DOHH2 (cell line): ENCODE data around the gene NAGS.

ENCODE experiments used
- H3F3A ChIP-seq: fragments of 200-600 bp; sonication (generic), shearing (Covaris generic); 2 replicates; pipeline ENCODE4 v1.6.0; 2016; ENCODE audit warnings: antibody characterized with exemption, mild to moderate bottlenecking; ENCODE audit not compliant: control insufficient read depth, insufficient read depth
- H3K27ac ChIP-seq: fragments of 200-600 bp; sonication (generic); 2 replicates; pipeline ENCODE4 v1.5.1; 2014; ENCODE audit warnings: low read depth, mild to moderate bottlenecking, low read length, moderate library complexity
- H3K27me3 ChIP-seq: fragments of 200-600 bp; sonication (generic); 2 replicates; pipeline ENCODE4 v1.6.1; 2014; ENCODE audit warnings: mild to moderate bottlenecking, low read length, mixed read lengths; ENCODE audit not compliant: control insufficient read depth
- H3K36me3 ChIP-seq: fragments of 200-600 bp; sonication (generic); 2 replicates; pipeline ENCODE4 v1.6.1; 2014; ENCODE audit warnings: mild to moderate bottlenecking, low read length, moderate library complexity, mixed read lengths; ENCODE audit not compliant: control insufficient read depth
- H3K4me1 ChIP-seq: fragments of 200-600 bp; sonication (generic); 2 replicates; pipeline ENCODE4 v1.6.1; 2014; ENCODE audit warnings: mild to moderate bottlenecking, low read length, mixed read lengths; ENCODE audit not compliant: control insufficient read depth
- H3K4me2 ChIP-seq: fragments of 200-600 bp; sonication (generic); 2 replicates; pipeline ENCODE4 v1.6.0; 2014; ENCODE audit warnings: mild to moderate bottlenecking, low read length, moderate library complexity
- H3K4me3 ChIP-seq: fragments of 200-600 bp; sonication (generic); 2 replicates; pipeline ENCODE4 v1.5.1; 2014; ENCODE audit warnings: mild to moderate bottlenecking, low read length, mixed read lengths
- H3K79me2 ChIP-seq: fragments of 200-600 bp; sonication (generic); 2 replicates; pipeline ENCODE4 v1.6.1; 2014; ENCODE audit warnings: mild to moderate bottlenecking, low read length, mixed read lengths; ENCODE audit not compliant: control insufficient read depth
- H3K9me2 ChIP-seq: fragments of 200-600 bp; sonication (generic); replicated peaks from 2 replicates; pipeline ENCODE4 v1.6.1; 2014; ENCODE audit warnings: mild to moderate bottlenecking, low read length, mixed read lengths; ENCODE audit not compliant: control insufficient read depth
- H3K9me3 ChIP-seq: fragments of 200-600 bp; sonication (generic); 2 replicates; pipeline ENCODE4 v1.6.1; 2014; ENCODE audit warnings: antibody characterized with exemption, low read length, mixed read lengths; ENCODE audit not compliant: control insufficient read depth, insufficient read depth
- H4K20me1 ChIP-seq: fragments of 200-600 bp; sonication (generic); 2 replicates; pipeline ENCODE4 v1.6.0; 2014; ENCODE audit warnings: low read depth, mild to moderate bottlenecking, antibody characterized with exemption, low read length, moderate library complexity; ENCODE audit not compliant: control insufficient read depth, insufficient read depth
- EZH2phosphoT487 ChIP-seq: fragments of 200-600 bp; sonication (generic); IDR thresholded peaks from 2 replicates; pipeline ENCODE4 v1.6.1; 2017; ENCODE audit warnings: borderline replicate concordance, mild to moderate bottlenecking, antibody characterized with exemption, low read length, moderate library complexity, mixed read lengths
- TF ChIP-seq, protein P1 (sequence below): fragments of 200-600 bp; sonication (generic); IDR thresholded peaks from one replicate; pipeline ENCODE4 v1.5.1; 2014; ENCODE audit warnings: antibody characterized with exemption, mild to moderate bottlenecking, low read depth, low read length; ENCODE audit not compliant: poor library complexity, severe bottlenecking

The NAGS gene

GRCh38 chr17:43974382-43975266, 29.8 kb upstream of the NAGS start:
- Histone ChIP-seq H3K36me3 (no peaks in the 10 kb centered on the region), H3K4me2 (no peak overlapping the region), H3K27me3 (no peaks in the 10 kb centered on the region), H3K9me3 (no peaks in the 10 kb centered on the region), H4K20me1 (no peaks in the 10 kb centered on the region), H3K4me3 (no peak overlapping the region), H3K9me2 (no peaks in the 10 kb centered on the region), H3K27ac (no peak overlapping the region), H3K79me2 (no peaks in the 10 kb centered on the region), H3F3A (no peaks in the 10 kb centered on the region), H3K4me1 (no peaks in the 10 kb centered on the region)
- TF ChIP-seq EZH2phosphoT487: no peak
- TF ChIP-seq, protein P1, sequence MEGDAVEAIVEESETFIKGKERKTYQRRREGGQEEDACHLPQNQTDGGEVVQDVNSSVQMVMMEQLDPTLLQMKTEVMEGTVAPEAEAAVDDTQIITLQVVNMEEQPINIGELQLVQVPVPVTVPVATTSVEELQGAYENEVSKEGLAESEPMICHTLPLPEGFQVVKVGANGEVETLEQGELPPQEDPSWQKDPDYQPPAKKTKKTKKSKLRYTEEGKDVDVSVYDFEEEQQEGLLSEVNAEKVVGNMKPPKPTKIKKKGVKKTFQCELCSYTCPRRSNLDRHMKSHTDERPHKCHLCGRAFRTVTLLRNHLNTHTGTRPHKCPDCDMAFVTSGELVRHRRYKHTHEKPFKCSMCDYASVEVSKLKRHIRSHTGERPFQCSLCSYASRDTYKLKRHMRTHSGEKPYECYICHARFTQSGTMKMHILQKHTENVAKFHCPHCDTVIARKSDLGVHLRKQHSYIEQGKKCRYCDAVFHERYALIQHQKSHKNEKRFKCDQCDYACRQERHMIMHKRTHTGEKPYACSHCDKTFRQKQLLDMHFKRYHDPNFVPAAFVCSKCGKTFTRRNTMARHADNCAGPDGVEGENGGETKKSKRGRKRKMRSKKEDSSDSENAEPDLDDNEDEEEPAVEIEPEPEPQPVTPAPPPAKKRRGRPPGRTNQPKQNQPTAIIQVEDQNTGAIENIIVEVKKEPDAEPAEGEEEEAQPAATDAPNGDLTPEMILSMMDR: no peak

GRCh38 chr17:43975898-43976297, 28.5 kb upstream of the NAGS start:
- Histone ChIP-seq H3K4me2 (no peak overlapping the region), H3K79me2 (no peaks in the 10 kb centered on the region), H4K20me1 (no peaks in the 10 kb centered on the region), H3K9me2 (no peaks in the 10 kb centered on the region), H3K4me1 (no peaks in the 10 kb centered on the region), H3K27me3 (no peaks in the 10 kb centered on the region), H3K9me3 (no peaks in the 10 kb centered on the region), H3K27ac (no peak overlapping the region), H3F3A (no peaks in the 10 kb centered on the region), H3K4me3 (no peak overlapping the region), H3K36me3 (no peaks in the 10 kb centered on the region)
- TF ChIP-seq EZH2phosphoT487: no peak
- TF ChIP-seq, protein P1: no peak

DNA sequence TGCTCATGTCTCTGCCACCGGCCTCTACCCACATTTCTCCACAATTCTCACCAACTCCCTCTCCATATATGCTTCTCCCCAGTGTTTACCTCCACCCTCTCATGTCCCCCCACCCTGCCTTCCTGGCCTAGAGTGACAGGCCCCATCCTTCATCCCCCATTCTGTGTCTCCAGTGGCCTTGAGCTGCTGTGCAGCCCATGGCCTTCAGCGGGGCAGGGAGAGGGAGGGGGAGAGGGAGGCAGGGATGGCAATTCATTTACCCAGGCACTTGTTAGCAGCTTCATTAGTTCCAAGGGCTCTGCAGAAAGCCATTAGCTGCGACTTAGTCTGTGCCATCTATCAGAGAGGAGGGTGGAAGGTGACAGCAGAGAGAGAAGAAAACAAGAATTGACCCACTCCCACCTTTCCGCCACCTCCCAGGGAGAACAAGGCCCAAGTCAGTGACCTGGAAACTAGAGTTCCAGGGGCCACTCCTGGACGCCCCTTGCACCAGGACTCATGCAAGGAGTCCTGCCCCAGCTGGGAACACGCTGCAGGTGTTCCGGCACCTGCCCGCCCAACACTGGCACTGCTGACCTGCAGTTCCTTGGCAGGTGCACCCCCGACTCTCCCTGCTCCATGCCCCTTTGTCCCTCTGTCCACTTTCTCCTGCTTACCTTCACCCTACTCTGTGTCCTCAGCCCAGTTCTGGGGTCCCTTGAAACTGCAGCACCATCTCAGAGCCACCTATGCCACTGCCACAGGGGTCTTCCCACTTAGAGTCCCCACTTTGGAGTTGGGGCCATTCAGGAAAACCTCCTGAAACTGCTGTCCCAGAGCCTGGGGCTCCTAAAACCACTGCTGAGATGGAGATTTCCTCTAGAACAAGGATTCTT, 27.2 kb upstream of the NAGS start:
- no peaks in the 10 kb centered on the region for H4K20me1 ChIP-seq
- no peaks in the 10 kb centered on the region for H3K9me3 ChIP-seq
- H3K4me2 ChIP-seq: no peak overlapping the region
- no peaks in the 10 kb centered on the region for H3K36me3 ChIP-seq
- no peaks in the 10 kb centered on the region for H3K79me2 ChIP-seq
- no peak overlapping the region for H3K27ac ChIP-seq
- no peaks in the 10 kb centered on the region for H3K9me2 ChIP-seq
- H3F3A ChIP-seq: no peaks in the 10 kb centered on the region
- H3K4me1 ChIP-seq: no peaks in the 10 kb centered on the region
- TF ChIP-seq EZH2phosphoT487: no peak
- TF ChIP-seq, protein P1: no peak
- peaks cover under 1% of the 10 kb centered on the region; the same call in 1 of the 2 replicates for H3K27me3 ChIP-seq
- no peak overlapping the region for H3K4me3 ChIP-seq
